ENCODE results near the gene SOX18.
A peak's percentile ranks its signal among the peaks of the same experiment; 100 is the strongest.

Gene SOX18

GRCh38 chr20:64071341-64072332, 22.2 kb upstream of the SOX18 start:
- H3K9ac ChIP-seq (ENCODE audit: low read length) = no peak overlapping the region

GRCh38 chr20:64070244-64070993, 21.0 kb upstream of the SOX18 start:
- no CpG with 5 or more reads among the region's 31 CpGs for WGBS (ENCODE audit: extremely low coverage, insufficient coverage, insufficient read length)
- Histone ChIP-seq H3K9ac (ENCODE audit: low read length) (no peak overlapping the region), H3K79me1 (ENCODE audit: low read length) (no peaks in the 10 kb centered on the region)

More at GRCh38 chr20:64071341-64072332, 22.2 kb upstream of the SOX18 start:
- peaks cover 21 to 32% of the 10 kb centered on the region in 2 experiments for H3K36me3 ChIP-seq (ENCODE audit: control insufficient read depth in 1 of 2, insufficient read depth in 2 of 2, low read length in 2 of 2)
- H2BK120ac ChIP-seq (ENCODE audit: insufficient read depth, low read length, poor library complexity) = no peak overlapping the region
- no peak overlapping the region for H3K27ac ChIP-seq (ENCODE audit: low read depth, low read length)
- no peak overlapping the region for H3K18ac ChIP-seq (ENCODE audit: low read length)
- no peak overlapping the region for H4K91ac ChIP-seq (ENCODE audit: low read depth, low read length)
- H3K4me1 ChIP-seq (ENCODE audit: control insufficient read depth in 1 of 2, insufficient read depth in 2 of 2, low read length in 2 of 2) = no peaks in the 10 kb centered on the region
- DNase-seq = no peak
- no peak overlapping the region for H2AK5ac ChIP-seq (ENCODE audit: low read length)
- no peaks in the 10 kb centered on the region for H3K9me3 ChIP-seq (ENCODE audit: insufficient read depth, low read depth, low read length)
- H2BK12ac ChIP-seq (ENCODE audit: low read length) = no peak overlapping the region
- no peak overlapping the region for H2AFZ ChIP-seq (ENCODE audit: insufficient read depth, low read length, poor library complexity)
- H3K4me3 ChIP-seq (ENCODE audit: low read depth, low read length) = no peak overlapping the region
- no peak overlapping the region for H3K14ac ChIP-seq (ENCODE audit: low read length)
- H3K4ac ChIP-seq (ENCODE audit: low read depth, low read length) = no peak overlapping the region
- H4K12ac ChIP-seq (ENCODE audit: low read depth, low read length) = no peak overlapping the region
- no peak overlapping the region for H4K8ac ChIP-seq (ENCODE audit: low read depth, low read length)
- H3K23ac ChIP-seq (ENCODE audit: low read length) = no peak overlapping the region
- no CpG with 5 or more reads among the region's 30 CpGs for WGBS (ENCODE audit: extremely low coverage, insufficient coverage, insufficient read length)
- no peak overlapping the region for H2BK5ac ChIP-seq (ENCODE audit: low read depth, low read length, poor library complexity)
- H3K79me2 ChIP-seq (ENCODE audit: control insufficient read depth, insufficient read depth, low read length, poor library complexity) = no peaks in the 10 kb centered on the region
- no peaks in the 10 kb centered on the region for H3K79me1 ChIP-seq (ENCODE audit: low read length)
- no peaks in the 10 kb centered on the region for H3K27me3 ChIP-seq (ENCODE audit: insufficient read depth, low read length)
- H3K4me2 ChIP-seq (ENCODE audit: low read length) = no peak overlapping the region

GRCh38 chr20:64069614-64070243, 20.3 kb upstream of the SOX18 start:
- Histone ChIP-seq H3K27ac (ENCODE audit: low read depth, low read length) (no peak overlapping the region), H3K18ac (ENCODE audit: low read length) (no peak overlapping the region), H3K9me3 (ENCODE audit: insufficient read depth, low read depth, low read length) (no peaks in the 10 kb centered on the region), H2AK5ac (ENCODE audit: low read length) (no peak overlapping the region), H3K9ac (ENCODE audit: low read length) (no peak overlapping the region), H3K79me1 (ENCODE audit: low read length) (no peaks in the 10 kb centered on the region), H3K36me3 (ENCODE audit: control insufficient read depth in 1 of 2, insufficient read depth in 2 of 2, low read length in 2 of 2) (peaks cover 20 to 28% of the 10 kb centered on the region in 2 experiments), H3K14ac (ENCODE audit: low read length) (no peak overlapping the region), H2BK5ac (ENCODE audit: low read depth, low read length, poor library complexity) (no peak overlapping the region), H3K4me2 (ENCODE audit: low read length) (no peak overlapping the region), H4K12ac (ENCODE audit: low read depth, low read length) (no peak overlapping the region), H3K4me1 (ENCODE audit: control insufficient read depth in 1 of 2, insufficient read depth in 2 of 2, low read length in 2 of 2) (peaks cover 3% of the 10 kb centered on the region in 2 experiments), H2AFZ (ENCODE audit: insufficient read depth, low read length, poor library complexity) (no peak overlapping the region), H4K91ac (ENCODE audit: low read depth, low read length) (no peak overlapping the region), H3K79me2 (ENCODE audit: control insufficient read depth, insufficient read depth, low read length, poor library complexity) (no peaks in the 10 kb centered on the region), H3K4ac (ENCODE audit: low read depth, low read length) (no peak overlapping the region), H3K23ac (ENCODE audit: low read length) (no peak overlapping the region), H4K8ac (ENCODE audit: low read depth, low read length) (no peak overlapping the region), H3K4me3 (ENCODE audit: low read depth, low read length) (no peak overlapping the region), H3K27me3 (ENCODE audit: insufficient read depth, low read length) (no peaks in the 10 kb centered on the region), H2BK120ac (ENCODE audit: insufficient read depth, low read length, poor library complexity) (no peak overlapping the region), H2BK12ac (ENCODE audit: low read length) (no peak overlapping the region)
- DNase-seq = peak in 1 of 2 donors; percentile 39
- WGBS (ENCODE audit: extremely low coverage, insufficient coverage, insufficient read length) = no CpG with 5 or more reads among the region's 14 CpGs

More at GRCh38 chr20:64070244-64070993, 21.0 kb upstream of the SOX18 start:
- H4K8ac ChIP-seq (ENCODE audit: low read depth, low read length) = no peak overlapping the region
- no peaks in the 10 kb centered on the region for H3K9me3 ChIP-seq (ENCODE audit: insufficient read depth, low read depth, low read length)
- no peak overlapping the region for H3K4me2 ChIP-seq (ENCODE audit: low read length)
- H4K91ac ChIP-seq (ENCODE audit: low read depth, low read length) = no peak overlapping the region
- no peak overlapping the region for H2AK5ac ChIP-seq (ENCODE audit: low read length)
- no peaks in the 10 kb centered on the region for H3K79me2 ChIP-seq (ENCODE audit: control insufficient read depth, insufficient read depth, low read length, poor library complexity)
- no peak overlapping the region for H2AFZ ChIP-seq (ENCODE audit: insufficient read depth, low read length, poor library complexity)
- no peak overlapping the region for H2BK12ac ChIP-seq (ENCODE audit: low read length)
- DNase-seq = no peak
- no peak overlapping the region for H3K23ac ChIP-seq (ENCODE audit: low read length)
- H3K36me3 ChIP-seq (ENCODE audit: control insufficient read depth in 1 of 2, insufficient read depth in 2 of 2, low read length in 2 of 2) = peaks cover 21 to 32% of the 10 kb centered on the region in 2 experiments
- no peaks in the 10 kb centered on the region for H3K27me3 ChIP-seq (ENCODE audit: insufficient read depth, low read length)
- no peak overlapping the region for H2BK120ac ChIP-seq (ENCODE audit: insufficient read depth, low read length, poor library complexity)
- H3K4me1 ChIP-seq (ENCODE audit: control insufficient read depth in 1 of 2, insufficient read depth in 2 of 2, low read length in 2 of 2) = peaks cover 3% of the 10 kb centered on the region in 2 experiments
- no peak overlapping the region for H2BK5ac ChIP-seq (ENCODE audit: low read depth, low read length, poor library complexity)
- no peak overlapping the region for H3K27ac ChIP-seq (ENCODE audit: low read depth, low read length)
- H3K18ac ChIP-seq (ENCODE audit: low read length) = no peak overlapping the region
- H3K4me3 ChIP-seq (ENCODE audit: low read depth, low read length) = no peak overlapping the region
- no peak overlapping the region for H3K14ac ChIP-seq (ENCODE audit: low read length)
- H3K4ac ChIP-seq (ENCODE audit: low read depth, low read length) = no peak overlapping the region
- no peak overlapping the region for H4K12ac ChIP-seq (ENCODE audit: low read depth, low read length)

GRCh38 chr20:64069209-64069613, 19.8 kb upstream of the SOX18 start:
- no peak overlapping the region for H4K12ac ChIP-seq (ENCODE audit: low read depth, low read length)
- no peak overlapping the region for H2BK12ac ChIP-seq (ENCODE audit: low read length)
- no peak overlapping the region for H2BK120ac ChIP-seq (ENCODE audit: insufficient read depth, low read length, poor library complexity)
- H2AFZ ChIP-seq (ENCODE audit: insufficient read depth, low read length, poor library complexity) = no peak overlapping the region
- WGBS (ENCODE audit: extremely low coverage, insufficient coverage, insufficient read length) = no CpG with 5 or more reads among the region's 20 CpGs
- H3K36me3 ChIP-seq (ENCODE audit: control insufficient read depth in 1 of 2, insufficient read depth in 2 of 2, low read length in 2 of 2) = peaks cover 15 to 23% of the 10 kb centered on the region in 2 experiments
- no peak overlapping the region for H4K8ac ChIP-seq (ENCODE audit: low read depth, low read length)
- H3K4me3 ChIP-seq (ENCODE audit: low read depth, low read length) = no peak overlapping the region
- no peak overlapping the region for H3K18ac ChIP-seq (ENCODE audit: low read length)
- H3K4me2 ChIP-seq (ENCODE audit: low read length) = no peak overlapping the region
- H3K79me2 ChIP-seq (ENCODE audit: control insufficient read depth, insufficient read depth, low read length, poor library complexity) = no peaks in the 10 kb centered on the region
- no peaks in the 10 kb centered on the region for H3K9me3 ChIP-seq (ENCODE audit: insufficient read depth, low read depth, low read length)
- H3K27me3 ChIP-seq (ENCODE audit: insufficient read depth, low read length) = no peaks in the 10 kb centered on the region
- H3K79me1 ChIP-seq (ENCODE audit: low read length) = no peaks in the 10 kb centered on the region
- H3K4ac ChIP-seq (ENCODE audit: low read depth, low read length) = no peak overlapping the region
- no peak overlapping the region for H3K27ac ChIP-seq (ENCODE audit: low read depth, low read length)
- H2BK5ac ChIP-seq (ENCODE audit: low read depth, low read length, poor library complexity) = no peak overlapping the region
- peaks cover 3 to 5% of the 10 kb centered on the region in 2 experiments for H3K4me1 ChIP-seq (ENCODE audit: control insufficient read depth in 1 of 2, insufficient read depth in 2 of 2, low read length in 2 of 2)
- H4K91ac ChIP-seq (ENCODE audit: low read depth, low read length) = no peak overlapping the region
- no peak overlapping the region for H3K14ac ChIP-seq (ENCODE audit: low read length)
- no peak for DNase-seq
- no peak overlapping the region for H3K9ac ChIP-seq (ENCODE audit: low read length)
- no peak overlapping the region for H3K23ac ChIP-seq (ENCODE audit: low read length)
- no peak overlapping the region for H2AK5ac ChIP-seq (ENCODE audit: low read length)

All from trophoblast cell (in vitro differentiated cells and primary cell).